ENCODE data around the gene COL21A1.

DNA sequence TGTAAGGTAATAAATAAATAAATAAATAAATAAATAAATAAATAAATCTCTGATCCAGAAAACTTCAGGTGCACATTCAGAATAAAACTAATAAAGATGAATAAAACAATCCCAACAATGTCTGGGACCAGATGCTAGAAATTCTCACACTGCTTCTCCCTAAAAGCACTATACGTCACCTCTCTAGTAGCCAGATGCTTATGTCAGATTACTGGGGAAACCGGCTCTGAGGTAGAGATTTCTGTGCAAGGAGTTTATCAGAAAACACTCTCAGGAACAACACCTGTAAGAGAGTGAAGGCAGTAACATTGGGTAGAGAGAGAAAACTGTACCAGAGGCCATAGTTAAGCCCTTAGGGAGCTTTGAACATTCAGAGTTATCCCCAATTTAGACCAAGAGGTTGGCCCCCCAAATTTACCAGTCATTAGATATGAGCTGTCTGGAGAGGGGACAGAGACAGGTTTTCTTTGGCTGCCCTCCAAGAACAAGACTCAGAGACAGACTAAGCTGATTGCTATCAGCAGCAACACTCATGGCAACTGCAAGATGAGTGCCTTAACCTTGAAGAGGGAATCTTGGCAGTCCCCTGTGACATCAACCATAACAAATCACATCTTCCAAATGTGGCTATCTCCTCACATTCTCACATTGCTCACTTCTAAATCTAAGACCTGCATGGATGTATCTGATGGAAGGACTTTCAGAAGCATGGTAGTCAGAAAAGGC is 220.8 kb downstream of the COL21A1 start:
- TF ChIP-seq, protein P1, sequence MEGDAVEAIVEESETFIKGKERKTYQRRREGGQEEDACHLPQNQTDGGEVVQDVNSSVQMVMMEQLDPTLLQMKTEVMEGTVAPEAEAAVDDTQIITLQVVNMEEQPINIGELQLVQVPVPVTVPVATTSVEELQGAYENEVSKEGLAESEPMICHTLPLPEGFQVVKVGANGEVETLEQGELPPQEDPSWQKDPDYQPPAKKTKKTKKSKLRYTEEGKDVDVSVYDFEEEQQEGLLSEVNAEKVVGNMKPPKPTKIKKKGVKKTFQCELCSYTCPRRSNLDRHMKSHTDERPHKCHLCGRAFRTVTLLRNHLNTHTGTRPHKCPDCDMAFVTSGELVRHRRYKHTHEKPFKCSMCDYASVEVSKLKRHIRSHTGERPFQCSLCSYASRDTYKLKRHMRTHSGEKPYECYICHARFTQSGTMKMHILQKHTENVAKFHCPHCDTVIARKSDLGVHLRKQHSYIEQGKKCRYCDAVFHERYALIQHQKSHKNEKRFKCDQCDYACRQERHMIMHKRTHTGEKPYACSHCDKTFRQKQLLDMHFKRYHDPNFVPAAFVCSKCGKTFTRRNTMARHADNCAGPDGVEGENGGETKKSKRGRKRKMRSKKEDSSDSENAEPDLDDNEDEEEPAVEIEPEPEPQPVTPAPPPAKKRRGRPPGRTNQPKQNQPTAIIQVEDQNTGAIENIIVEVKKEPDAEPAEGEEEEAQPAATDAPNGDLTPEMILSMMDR (IDR thresholded peaks at IDR 0.05) = no peak
- no peak for TF ChIP-seq EP300 (IDR thresholded peaks at IDR 0.05)
